IMR-90 (cell line): ENCODE measurements around the gene LRRIQ4. TPM values are rescaled to one million over a fixed set of nuclear protein-coding genes. Genes with fewer than 3 reads are reported as not detected.

ENCODE experiments used
- ATAC-seq: fragments of 200-7000 bp; cut with Tn5 transposase; 2 replicates; pipeline ENCODE4 v1.9.1; 2020; ENCODE audit warnings: low read depth, mild to moderate bottlenecking, moderate library complexity
- BruUV-seq: library from RNA; stranded (reverse); fragments of 400-500 nt; replicated peaks from 2 replicates; lab custom pipeline; 2021; lab: Mats Ljungman, UMichigan
- CTCF ChIA-PET: fragments of 300-600 bp; formaldehyde crosslinking; extraction: SDS; loops from one replicate; lab custom pipeline; 2021; ENCODE audit warnings: antibody characterized with exemption; lab: Yijun Ruan, JAX
- POLR2A ChIA-PET: fragments of 300-600 bp; sonication (Branson Sonifier 250); formaldehyde crosslinking; loops from one replicate; lab custom pipeline; 2022; ENCODE audit warnings: antibody characterized with exemption; ENCODE audit not compliant: unreplicated experiment; lab: Charles Lee
- DNase-seq: peaks from one replicate; pipeline ENCODE4 v3.0.0; 2013
- H2AFZ ChIP-seq: replicated peaks from 2 replicates; pipeline ENCODE3; 2013; ENCODE audit warnings: low read length, mild to moderate bottlenecking; ENCODE audit not compliant: poor library complexity
- H2AK5ac ChIP-seq: 2 replicates; pipeline ENCODE4 v1.6.1; 2013; ENCODE audit warnings: low read depth, low read length, inconsistent platforms
- H2AK9ac ChIP-seq: replicated peaks from 2 replicates; pipeline ENCODE3; 2013; ENCODE audit warnings: mild to moderate bottlenecking, low read depth, low read length, moderate library complexity; ENCODE audit not compliant: poor library complexity
- H2BK120ac ChIP-seq: 2 replicates; pipeline ENCODE4 v1.6.1; 2013; ENCODE audit warnings: low read depth, low read length, inconsistent platforms
- H2BK15ac ChIP-seq: 3 replicates; pipeline ENCODE4 v1.6.1; 2013; ENCODE audit warnings: low read depth, low read length, inconsistent platforms
- H2BK20ac ChIP-seq: 2 replicates; pipeline ENCODE4 v1.6.1; 2013; ENCODE audit warnings: low read depth, mild to moderate bottlenecking, inconsistent platforms, low read length, moderate library complexity
- H2BK5ac ChIP-seq: 2 replicates; pipeline ENCODE4 v1.6.1; 2013; ENCODE audit warnings: mild to moderate bottlenecking, low read depth, low read length, inconsistent platforms; ENCODE audit not compliant: poor library complexity, severe bottlenecking
- H3K14ac ChIP-seq: replicated peaks from 2 replicates; pipeline ENCODE4 v1.6.1; 2013; ENCODE audit warnings: low read depth, low read length, inconsistent platforms
- H3K18ac ChIP-seq: 2 replicates; pipeline ENCODE4 v1.6.1; 2013; ENCODE audit warnings: low read depth, low read length, control low read depth
- H3K23ac ChIP-seq: 2 replicates; pipeline ENCODE4 v1.6.1; 2013; ENCODE audit warnings: low read depth, low read length, inconsistent platforms
- H3K27ac ChIP-seq: 2 replicates; pipeline ENCODE4 v1.5.1; 2013; ENCODE audit warnings: mild to moderate bottlenecking, control low read depth, low read length; ENCODE audit not compliant: insufficient read depth
- H3K27me3 ChIP-seq: 2 replicates; pipeline ENCODE4 v1.6.1; 2013; ENCODE audit warnings: low read length; ENCODE audit not compliant: control insufficient read depth, insufficient read depth
- H3K36me3 ChIP-seq: 2 replicates; pipeline ENCODE4 v1.6.1; 2013; ENCODE audit warnings: low read length, mixed read lengths; ENCODE audit not compliant: control insufficient read depth, insufficient read depth
- H3K4ac ChIP-seq: 2 replicates; pipeline ENCODE4 v1.6.1; 2013; ENCODE audit warnings: low read depth, low read length, inconsistent platforms
- H3K4me1 ChIP-seq: 2 replicates; pipeline ENCODE4 v1.6.1; 2013; ENCODE audit warnings: low read length, mixed read lengths; ENCODE audit not compliant: control insufficient read depth, insufficient read depth
- H3K4me2 ChIP-seq: 2 replicates; pipeline ENCODE4 v1.6.1; 2013; ENCODE audit warnings: low read depth, mild to moderate bottlenecking, control low read depth, low read length, moderate library complexity
- H3K4me3 ChIP-seq: 2 replicates; pipeline ENCODE4 v1.5.1; 2013; ENCODE audit warnings: low read depth, mild to moderate bottlenecking, control low read depth, low read length, moderate library complexity; ENCODE audit not compliant: insufficient read depth
- H3K56ac ChIP-seq: 2 replicates; pipeline ENCODE4 v1.6.1; 2013; ENCODE audit warnings: low read length, inconsistent platforms; ENCODE audit not compliant: insufficient read depth; ENCODE audit errors: extremely low read depth
- H3K79me1 ChIP-seq, 2 experiments: 2 replicates each; pipeline ENCODE4 v1.6.1; 2013; ENCODE audit warnings: low read length in 2 of 2, inconsistent platforms in 1 of 2, low read depth in 1 of 2
- H3K9ac ChIP-seq: 2 replicates; pipeline ENCODE4 v1.6.1; 2013; ENCODE audit warnings: low read depth, low read length, control low read depth
- H3K9me1 ChIP-seq: 2 replicates; pipeline ENCODE4 v1.6.1; 2013; ENCODE audit warnings: low read length, inconsistent platforms; ENCODE audit not compliant: insufficient read depth
- H3K9me3 ChIP-seq: 2 replicates; pipeline ENCODE4 v1.6.1; 2013; ENCODE audit warnings: low read length; ENCODE audit not compliant: control insufficient read depth, insufficient read depth
- H4K20me1 ChIP-seq: 2 replicates; pipeline ENCODE4 v1.6.1; 2013; ENCODE audit warnings: low read length, inconsistent platforms; ENCODE audit not compliant: insufficient read depth
- H4K5ac ChIP-seq: 2 replicates; pipeline ENCODE4 v1.6.1; 2013; ENCODE audit warnings: mild to moderate bottlenecking, low read depth, low read length, control low read depth
- H4K8ac ChIP-seq, 2 experiments: 2 replicates each; pipeline ENCODE4 v1.6.1; 2013; ENCODE audit warnings: low read depth in 2 of 2, low read length in 2 of 2, control low read depth in 1 of 2, inconsistent platforms in 1 of 2
- H4K91ac ChIP-seq: 2 replicates; pipeline ENCODE4 v1.6.1; 2013; ENCODE audit warnings: low read depth, low read length, inconsistent platforms; ENCODE audit not compliant: insufficient read depth
- CHD1 ChIP-seq: IDR thresholded peaks from 2 replicates; pipeline ENCODE4 v1.6.1; 2012; ENCODE audit warnings: low read depth, low read length, improper control_type of control experiment
- FOS ChIP-seq: fragments of 150-350 bp; IDR thresholded peaks from 2 replicates; pipeline ENCODE4 v1.6.1; 2016; ENCODE audit warnings: low read depth, low read length
- MAFK ChIP-seq: IDR thresholded peaks from 2 replicates; pipeline ENCODE4 v1.6.1; 2012; ENCODE audit warnings: low read depth, low read length, improper control_type of control experiment
- MXI1 ChIP-seq: IDR thresholded peaks from 2 replicates; pipeline ENCODE4 v1.6.1; 2012; ENCODE audit warnings: low read depth, mild to moderate bottlenecking, low read length, moderate library complexity, borderline replicate concordance
- RAD21 ChIP-seq: IDR thresholded peaks from 2 replicates; pipeline ENCODE4 v1.6.1; 2012; ENCODE audit warnings: low read length, improper control_type of control experiment
- RCOR1 ChIP-seq: IDR thresholded peaks from 2 replicates; pipeline ENCODE4 v1.6.1; 2012; ENCODE audit warnings: mild to moderate bottlenecking, low read length, improper control_type of control experiment; ENCODE audit not compliant: insufficient replicate concordance
- SMC3 ChIP-seq: fragments of 150-350 bp; IDR thresholded peaks from 2 replicates; pipeline ENCODE4 v1.6.1; 2016; ENCODE audit warnings: low read depth, mild to moderate bottlenecking, antibody characterized with exemption, low read length, moderate library complexity
- WGBS, 2 experiments: methylation state at CpG; one replicate each; pipeline versions ENCODE4 v1.1.5 to v1.1.7; 2013; ENCODE audit warnings: missing lambda C conversion rate in 2 of 2; ENCODE audit not compliant: insufficient read length in 1 of 2; ENCODE audit errors: extremely low coverage in 2 of 2; 5-methylcytosine and 5-hydroxymethylcytosine counted together
- dilution Hi-C: fragments of 300-500 bp; cut with HindIII; formaldehyde crosslinking; loops from one replicate; pipeline ENCODE4 v1.14.3; 2018; ENCODE audit warnings: low sequenced_read_pairs; ENCODE audit not compliant: unreplicated experiment
- in situ Hi-C: fragments of 300-500 bp; cut with MboI; formaldehyde crosslinking; loops from 3 replicates; pipeline ENCODE4 v1.14.3; 2019; ENCODE audit warnings: low sequenced_read_pairs, inconsistent platforms, mixed read lengths
- intact Hi-C: fragments of 100-400 bp; cut with micrococcal nuclease; formaldehyde crosslinking; loops from 2 replicates; pipeline ENCODE4 v1.10.0; 2022
- polyA plus RNA-seq, 3 experiments: library from polyadenylated mRNA; depleted of rRNA; stranded (reverse); fragments of >200 nt; gene quantifications; 2 replicates each; pipeline ENCODE4 v1.2.3, GENCODE V29; 2012; ENCODE audit warnings: low replicate concordance in 1 of 3
- total RNA-seq: library from RNA; depleted of rRNA; stranded (reverse); fragments of >200 nt; gene quantifications from 2 replicates; pipeline ENCODE4 v1.2.3, GENCODE V29; 2012

Gene LRRIQ4
- total and polyA plus RNA-seq, 2 of the 4 experiments (the other 2 are of a cell fraction) = not detected

GRCh38 chr3:169838511-169839030 lies 25.9 kb downstream of the LRRIQ4 start:
- ATAC-seq = no peak

More at GRCh38 chr3:169838511-169839030, 25.9 kb downstream of the LRRIQ4 start:
- Histone ChIP-seq H3K56ac (no peak overlapping the region), H2BK15ac (no peak overlapping the region), H2BK5ac (no peak overlapping the region), H3K18ac (no peak overlapping the region), H4K5ac (no peak overlapping the region), H2AK9ac (no peak overlapping the region), H4K91ac (no peak overlapping the region), H3K36me3 (no peaks in the 10 kb centered on the region), H4K8ac (no peak overlapping the region), H2AK5ac (no peak overlapping the region), H3K23ac (no peak overlapping the region), H4K20me1 (no peaks in the 10 kb centered on the region), H2BK20ac (no peak overlapping the region), H3K4me1 (peaks cover 5% of the 10 kb centered on the region), H3K9me1 (0 out of 2 replicates have a peak, but pooled peaks cover 4% of the 10 kb centered on the region), H3K4me3 (no peak overlapping the region), H2BK120ac (no peak overlapping the region), H3K79me1 (no peaks in the 10 kb centered on the region), H3K4me2 (no peak overlapping the region), H3K4ac (no peak overlapping the region), H2AFZ (no peak overlapping the region), H3K14ac (no peak overlapping the region), H3K9me3 (no peaks in the 10 kb centered on the region), H3K27ac (no peak overlapping the region), H3K9ac (no peak overlapping the region), H3K27me3 (no peaks in the 10 kb centered on the region; the same call in 1 of the 2 replicates)
- no TSS peak for BruUV-seq
- POLR2A ChIA-PET = no interaction called here
- in situ Hi-C loops = no loop called here
- TF ChIP-seq MXI1 (no peak), MAFK (no peak), CHD1 (no peak), RCOR1 (no peak), SMC3 (no peak), RAD21 (no peak), FOS (no peak)
- dilution Hi-C loops = no loop called here
- CTCF ChIA-PET = no interaction called here
- intact Hi-C loops = no loop called here
- WGBS, 2 experiments = no CpG with 5 or more reads among the region's 1 CpG
- no peak for DNase-seq
